Liver (tissue), 9 donors: ENCODE measurements around the gene TAF9B. TPM values are rescaled to one million over a fixed set of nuclear protein-coding genes. Genes with fewer than 3 reads are reported as not detected.
A peak's percentile ranks its signal among the peaks of the same experiment; 100 is the strongest.

Experiments
- DNase-seq: peaks from one replicate; pipeline ENCODE4 v3.0.0-alpha.2; 2017; ENCODE audit warnings: low spot score
- H3K27ac ChIP-seq, 2 donors: one replicate each; pipeline ENCODE4 v1.7.0; 2013; ENCODE audit warnings: inconsistent platforms in 2 of 2, low read length in 2 of 2, control low read depth in 1 of 2, low read depth in 1 of 2, mild to moderate bottlenecking in 1 of 2
- H3K27me3 ChIP-seq, 4 donors: one replicate each; pipeline versions ENCODE4 v1.6.1 to v1.7.0; 2013; ENCODE audit warnings: low read length in 3 of 4, inconsistent platforms in 1 of 4, mild to moderate bottlenecking in 1 of 4, moderate library complexity in 1 of 4; ENCODE audit not compliant: control insufficient read depth in 4 of 4, insufficient read depth in 4 of 4
- H3K36me3 ChIP-seq, 4 donors: one replicate each; pipeline versions ENCODE4 v1.6.1 to v1.7.0; 2013; ENCODE audit warnings: low read length in 3 of 4, mild to moderate bottlenecking in 3 of 4, low read depth in 1 of 4, moderate library complexity in 1 of 4; ENCODE audit not compliant: control insufficient read depth in 4 of 4, insufficient read depth in 3 of 4
- H3K4me1 ChIP-seq, 4 donors: one replicate each; pipeline versions ENCODE4 v1.6.1 to v1.7.0; 2013; ENCODE audit warnings: low read length in 3 of 4, mild to moderate bottlenecking in 3 of 4, moderate library complexity in 1 of 4; ENCODE audit not compliant: control insufficient read depth in 4 of 4, insufficient read depth in 4 of 4
- H3K4me3 ChIP-seq, 3 donors: one replicate each; pipeline versions ENCODE4 v1.6.1 to v1.7.0; 2013; ENCODE audit warnings: low read length in 3 of 3, control low read depth in 1 of 3, low read depth in 1 of 3, mild to moderate bottlenecking in 1 of 3
- H3K9ac ChIP-seq, 2 donors: one replicate each; pipeline ENCODE4 v1.7.0; 2013; ENCODE audit warnings: low read length in 2 of 2, mild to moderate bottlenecking in 2 of 2, moderate library complexity in 2 of 2, control low read depth in 1 of 2, low read depth in 1 of 2
- H3K9me3 ChIP-seq, 4 donors: one replicate each; pipeline versions ENCODE4 v1.6.1 to v1.7.0; 2013; ENCODE audit warnings: low read length in 3 of 4; ENCODE audit not compliant: control insufficient read depth in 4 of 4
- ATF3 ChIP-seq: IDR thresholded peaks from 2 replicates; pipeline ENCODE4 v1.6.1; 2016; ENCODE audit warnings: antibody characterized with exemption
- EGR1 ChIP-seq, 2 donors: IDR thresholded peaks; 2 replicates each; pipeline ENCODE4 v1.6.1; 2016 to 2018; ENCODE audit warnings: antibody characterized with exemption in 2 of 2, low read depth in 2 of 2
- FOXA1 ChIP-seq: IDR thresholded peaks from 2 replicates; pipeline ENCODE4 v1.6.1; 2016; ENCODE audit warnings: antibody characterized with exemption
- FOXA2 ChIP-seq: IDR thresholded peaks from 2 replicates; pipeline ENCODE4 v1.6.1; 2016; ENCODE audit warnings: antibody characterized with exemption
- HNF4A ChIP-seq, 2 donors: conservative IDR thresholded peaks; 2 replicates each; pipeline ENCODE4 v1.6.1; 2016; ENCODE audit warnings: antibody characterized with exemption in 2 of 2, mild to moderate bottlenecking in 2 of 2
- HNF4G ChIP-seq: IDR thresholded peaks from 2 replicates; pipeline ENCODE4 v1.6.1; 2016; ENCODE audit warnings: antibody characterized with exemption
- JUND ChIP-seq, 2 donors: IDR thresholded peaks; 2 replicates each; pipeline ENCODE4 v1.6.1; 2016; ENCODE audit warnings: antibody characterized with exemption in 2 of 2
- MAX ChIP-seq: IDR thresholded peaks from 2 replicates; pipeline ENCODE4 v1.6.1; 2016; ENCODE audit warnings: antibody characterized with exemption
- NR2F2 ChIP-seq: IDR thresholded peaks from 2 replicates; pipeline ENCODE4 v1.6.1; 2016; ENCODE audit warnings: antibody characterized with exemption
- RAD21 ChIP-seq, 2 donors: IDR thresholded peaks; 2 replicates each; pipeline ENCODE4 v1.6.1; 2016; ENCODE audit warnings: antibody characterized with exemption in 2 of 2, mild to moderate bottlenecking in 2 of 2
- REST ChIP-seq: IDR thresholded peaks from 2 replicates; pipeline ENCODE4 v1.6.1; 2016; ENCODE audit warnings: antibody characterized with exemption, mild to moderate bottlenecking
- RXRA ChIP-seq, 2 donors: IDR thresholded peaks; 2 replicates each; pipeline ENCODE4 v1.6.1; 2017 to 2018; ENCODE audit warnings: antibody characterized with exemption in 2 of 2, mild to moderate bottlenecking in 1 of 2
- SP1 ChIP-seq: IDR thresholded peaks from 2 replicates; pipeline ENCODE4 v1.6.1; 2018; ENCODE audit warnings: antibody characterized with exemption, mild to moderate bottlenecking
- TAF1 ChIP-seq: conservative IDR thresholded peaks from 2 replicates; pipeline ENCODE4 v1.6.1; 2016; ENCODE audit warnings: antibody characterized with exemption, mild to moderate bottlenecking
- YY1 ChIP-seq: IDR thresholded peaks from 2 replicates; pipeline ENCODE4 v1.6.1; 2016; ENCODE audit warnings: antibody characterized with exemption, mild to moderate bottlenecking
- WGBS: extraction: QIAGEN DNeasy Blood & Tissue Kit; methylation state at CpG from one replicate; pipeline ENCODE4 v1.1.7; 2013; 5-methylcytosine and 5-hydroxymethylcytosine counted together
- polyA plus RNA-seq, 2 donors: library from polyadenylated mRNA; stranded (reverse) in 1 of 2; unstranded in 1 of 2; fragments of 200-250 nt in 1 of 2; fragments of >200 nt in 1 of 2; fragmentation: Nextera tagmentation in 1 of 2; extraction: Ambion mirVana in 1 of 2; gene quantifications; one replicate each; pipeline versions ENCODE4 v1.2.1 to v1.2.3, GENCODE V29; 2013 to 2015
- total RNA-seq, 2 donors: library from RNA; depleted of rRNA; stranded (reverse); fragments of >200 nt; gene quantifications; one replicate each; pipeline ENCODE4 v1.2.3, GENCODE V29; 2014
- TF ChIP-seq, protein P1 (sequence below): IDR thresholded peaks from 2 replicates; pipeline ENCODE4 v1.6.1; 2016; ENCODE audit warnings: antibody characterized with exemption
- donor health status: healthy.
- donor health status: healthy.
- donor health status: healthy.
- donor health status: healthy.
- donor health status: healthy.

The TAF9B gene
- total and polyA plus RNA-seq, 4 donors, result 4.9 to 9.0 (median 7.6) TPM

DNA sequence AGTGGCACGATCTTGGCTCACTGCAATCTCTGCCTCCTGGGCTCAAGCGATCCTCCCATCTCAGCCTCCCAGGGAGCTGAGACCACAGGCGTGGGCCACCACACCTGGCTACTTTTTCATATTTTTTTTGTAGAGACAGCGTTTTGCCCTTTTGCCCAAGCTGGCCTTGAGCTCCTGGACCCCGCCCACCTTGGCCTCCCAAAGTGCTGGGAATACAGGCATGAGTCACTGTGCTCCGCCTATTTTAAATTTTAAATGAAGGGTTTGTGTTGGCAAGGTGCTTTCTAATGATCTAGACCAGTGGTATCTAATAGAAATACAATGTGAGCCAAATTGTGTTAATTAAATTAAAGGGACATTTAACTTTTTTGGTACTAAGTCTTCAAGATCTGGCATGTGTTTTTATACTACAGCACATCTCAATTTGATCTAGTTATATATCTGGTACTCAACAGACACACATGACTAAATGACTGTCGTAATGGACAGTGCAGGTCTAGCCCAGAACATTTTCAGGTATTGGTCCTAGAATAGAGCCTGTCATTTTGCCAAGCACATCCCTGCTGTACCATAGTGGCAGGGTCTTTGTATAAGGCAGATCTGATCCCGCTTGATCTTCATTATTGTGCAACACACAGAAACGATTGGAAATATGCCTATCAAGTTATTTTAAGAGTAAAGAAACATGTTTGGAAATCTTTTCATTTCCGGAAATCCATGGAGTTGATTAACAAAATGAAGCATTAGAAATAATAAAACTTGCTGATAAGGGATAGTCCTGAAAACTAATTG, 28.1 kb downstream of the TAF9B start:
- Histone ChIP-seq H3K27ac (peak overlapping the region in 1 of 2 donors; percentile 25), H3K4me3 (no peak overlapping the region), H3K4me1 (peaks cover 4 to 23% (median 12%) of the 10 kb centered on the region in 4 donors), H3K36me3 (peaks cover 3 to 29% (median 23%) of the 10 kb centered on the region in 4 donors), H3K9ac (no peak overlapping the region), H3K27me3 (no peaks in the 10 kb centered on the region), H3K9me3 (peaks cover 0 to 2% (median 0%) of the 10 kb centered on the region in 4 donors)
- no peak for DNase-seq
- TF ChIP-seq ATF3 (no peak), HNF4A (conservative IDR thresholded peaks at IDR 0.05) (peak; percentile 59 to 67), RAD21 (IDR thresholded peaks at IDR 0.05) (no peak), REST (no peak), JUND (IDR thresholded peaks at IDR 0.05) (peak; percentile 34 to 83), MAX (no peak), YY1 (peak; percentile 18), NR2F2 (no peak)
- 60% methylated on average over 10 of the region's 10 CpGs for WGBS

DNA sequence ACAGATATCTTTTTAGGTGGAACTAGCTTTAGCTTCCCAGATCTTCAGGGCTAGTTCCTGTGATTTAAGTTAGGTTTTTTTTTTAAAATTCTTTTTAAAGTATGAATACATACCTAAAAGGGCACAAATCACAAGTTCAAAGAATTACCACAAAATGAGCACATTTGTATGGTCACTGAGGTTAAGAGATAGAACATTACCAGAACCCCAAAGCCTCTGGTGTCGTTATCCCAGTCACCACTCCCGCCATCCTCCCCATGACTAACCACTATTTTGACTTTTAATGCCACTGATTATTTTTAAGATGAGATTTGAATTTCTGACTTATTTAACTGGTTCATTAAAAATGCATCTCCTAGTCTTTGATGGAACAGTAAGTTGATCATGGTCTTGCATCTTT, 30.0 kb downstream of the TAF9B start:
- H3K9ac ChIP-seq, result no peak overlapping the region
- H3K36me3 ChIP-seq, result peaks cover 1 to 12% (median 8%) of the 10 kb centered on the region in 4 donors
- peaks cover 0 to 4% (median 0%) of the 10 kb centered on the region in 4 donors for H3K9me3 ChIP-seq
- no peak overlapping the region for H3K4me3 ChIP-seq
- DNase-seq, result no peak
- peaks cover 12 to 27% (median 17%) of the 10 kb centered on the region in 4 donors for H3K4me1 ChIP-seq
- 96% methylated on average over 2 of the region's 2 CpGs for WGBS
- TF ChIP-seq ATF3 (no peak), JUND (IDR thresholded peaks at IDR 0.05) (no peak), HNF4G (no peak)
- H3K27me3 ChIP-seq, result no peaks in the 10 kb centered on the region
- H3K27ac ChIP-seq, result no peak overlapping the region

DNA sequence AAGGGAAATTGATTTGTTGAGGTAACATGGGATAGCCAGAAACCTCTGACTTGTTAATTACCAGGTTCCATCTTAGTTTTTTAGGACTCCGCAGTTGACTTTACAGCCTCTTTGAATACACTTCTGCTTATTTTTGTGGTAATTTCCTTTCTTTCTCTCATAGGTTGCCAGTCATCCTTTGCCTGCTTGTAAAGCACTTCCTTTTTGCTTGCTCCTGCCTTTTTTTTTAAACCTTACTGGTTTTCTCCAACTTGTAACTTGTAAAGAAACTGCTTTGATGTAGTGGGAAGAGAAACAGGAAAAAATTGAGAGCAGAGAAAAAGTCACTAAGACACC, 32.8 kb downstream of the TAF9B start:
- peak overlapping the region; percentile 88 to 100 for H3K27ac ChIP-seq
- H3K36me3 ChIP-seq, result no peaks in the 10 kb centered on the region
- WGBS, result 77% methylated on average over 1 of the region's 1 CpG
- peaks cover 10 to 23% (median 16%) of the 10 kb centered on the region in 4 donors for H3K4me1 ChIP-seq
- H3K9ac ChIP-seq, result no peak overlapping the region
- H3K27me3 ChIP-seq, result no peaks in the 10 kb centered on the region
- no peak for DNase-seq
- peak overlapping the region in 1 of 3 donors; percentile 92 for H3K4me3 ChIP-seq
- H3K9me3 ChIP-seq, result peaks cover 0 to 4% (median 0%) of the 10 kb centered on the region in 4 donors
- TF ChIP-seq MAX (no peak), HNF4A (conservative IDR thresholded peaks at IDR 0.05) (no peak), EGR1 (IDR thresholded peaks at IDR 0.05; ENCODE audit: low read depth in 2 of 2) (no peak), FOXA2 (no peak), REST (no peak), RXRA (IDR thresholded peaks at IDR 0.05) (no peak), HNF4G (no peak), TAF1 (no peak), RAD21 (IDR thresholded peaks at IDR 0.05) (no peak), SP1 (no peak), FOXA1 (no peak), YY1 (no peak), NR2F2 (no peak)
- TF ChIP-seq, protein P1, sequence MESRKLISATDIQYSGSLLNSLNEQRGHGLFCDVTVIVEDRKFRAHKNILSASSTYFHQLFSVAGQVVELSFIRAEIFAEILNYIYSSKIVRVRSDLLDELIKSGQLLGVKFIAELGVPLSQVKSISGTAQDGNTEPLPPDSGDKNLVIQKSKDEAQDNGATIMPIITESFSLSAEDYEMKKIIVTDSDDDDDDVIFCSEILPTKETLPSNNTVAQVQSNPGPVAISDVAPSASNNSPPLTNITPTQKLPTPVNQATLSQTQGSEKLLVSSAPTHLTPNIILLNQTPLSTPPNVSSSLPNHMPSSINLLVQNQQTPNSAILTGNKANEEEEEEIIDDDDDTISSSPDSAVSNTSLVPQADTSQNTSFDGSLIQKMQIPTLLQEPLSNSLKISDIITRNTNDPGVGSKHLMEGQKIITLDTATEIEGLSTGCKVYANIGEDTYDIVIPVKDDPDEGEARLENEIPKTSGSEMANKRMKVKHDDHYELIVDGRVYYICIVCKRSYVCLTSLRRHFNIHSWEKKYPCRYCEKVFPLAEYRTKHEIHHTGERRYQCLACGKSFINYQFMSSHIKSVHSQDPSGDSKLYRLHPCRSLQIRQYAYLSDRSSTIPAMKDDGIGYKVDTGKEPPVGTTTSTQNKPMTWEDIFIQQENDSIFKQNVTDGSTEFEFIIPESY, result no peak
